SK-N-SH treated with all-trans-retinoic acid at 6 μM for 48 hours (cell line): Measurements from ENCODE around the gene SDC1.

Experiments
- ATAC-seq: fragments of 200-7000 bp; cut with Tn5 transposase; 3 replicates; pipeline ENCODE4 v1.9.1; 2020; ENCODE audit warnings: mild to moderate bottlenecking, moderate library complexity
- ARNTL ChIP-seq: fragments of 450-650 bp; formaldehyde crosslinking; IDR thresholded peaks from 2 replicates; pipeline ENCODE4 v1.5.0; 2020; ENCODE audit warnings: low read depth, mild to moderate bottlenecking, moderate library complexity, borderline replicate concordance
- CREB5 ChIP-seq: fragments of 250-450 bp; sonication (Bioruptor Pico); IDR thresholded peaks from 2 replicates; pipeline ENCODE4 v1.5.1; 2020; ENCODE audit warnings: low read depth, mild to moderate bottlenecking, moderate library complexity
- CSDC2 ChIP-seq: fragments of 250-450 bp; sonication (Bioruptor Pico); IDR thresholded peaks from 2 replicates; pipeline ENCODE4 v1.5.0; 2020; ENCODE audit warnings: mild to moderate bottlenecking, moderate library complexity
- CSRNP3 ChIP-seq: fragments of 250-450 bp; sonication (Bioruptor Pico); IDR thresholded peaks from 2 replicates; pipeline ENCODE4 v1.5.1; 2021; ENCODE audit warnings: mild to moderate bottlenecking, moderate library complexity
- ESRRG ChIP-seq: fragments of 250-450 bp; sonication (Bioruptor Pico); IDR thresholded peaks from 2 replicates; pipeline ENCODE4 v1.6.1; 2021; ENCODE audit warnings: mild to moderate bottlenecking
- GLIS3 ChIP-seq: fragments of 250-450 bp; sonication (Bioruptor Pico); IDR thresholded peaks from 2 replicates; pipeline ENCODE4 v1.5.0; 2020; ENCODE audit warnings: mild to moderate bottlenecking, moderate library complexity
- ISL1 ChIP-seq: fragments of 250-450 bp; sonication (Bioruptor Pico); IDR thresholded peaks from 2 replicates; pipeline ENCODE4 v2.1.2; 2022; ENCODE audit warnings: mild to moderate bottlenecking, moderate library complexity
- OSR1 ChIP-seq: fragments of 250-450 bp; sonication (Bioruptor Pico); IDR thresholded peaks from 2 replicates; pipeline ENCODE4 v1.8.0; 2022; ENCODE audit warnings: moderate library complexity, mild to moderate bottlenecking, inconsistent platforms
- PPARA ChIP-seq: fragments of 250-450 bp; sonication (Bioruptor Pico); IDR thresholded peaks from 2 replicates; pipeline ENCODE4 v1.5.0; 2020; ENCODE audit warnings: mild to moderate bottlenecking, borderline replicate concordance
- RARB ChIP-seq: fragments of 250-450 bp; sonication (Bioruptor Pico); IDR thresholded peaks from 2 replicates; pipeline ENCODE4 v1.8.0; 2021; ENCODE audit warnings: mild to moderate bottlenecking, moderate library complexity
- SNAI2 ChIP-seq: fragments of 250-450 bp; sonication (Bioruptor Pico); IDR thresholded peaks from 2 replicates; pipeline ENCODE4 v1.5.0; 2020; ENCODE audit warnings: mild to moderate bottlenecking, moderate library complexity
- TCF4 ChIP-seq: fragments of 250-450 bp; sonication (Bioruptor Pico); IDR thresholded peaks from 2 replicates; pipeline ENCODE4 v1.8.0; 2021; ENCODE audit warnings: mild to moderate bottlenecking, moderate library complexity, borderline replicate concordance
- TOX ChIP-seq: fragments of 250-450 bp; sonication (Bioruptor Pico); IDR thresholded peaks from 2 replicates; pipeline ENCODE4 v1.8.0; 2021; ENCODE audit warnings: mild to moderate bottlenecking, moderate library complexity, borderline replicate concordance
- ZC3H10 ChIP-seq: fragments of 250-450 bp; sonication (Bioruptor Pico); IDR thresholded peaks from 2 replicates; pipeline ENCODE4 v1.5.1; 2021; ENCODE audit warnings: mild to moderate bottlenecking, moderate library complexity
- ZFP3 ChIP-seq: fragments of 250-450 bp; sonication (Bioruptor Pico); IDR thresholded peaks from 2 replicates; pipeline ENCODE4 v1.5.0; 2020; ENCODE audit warnings: mild to moderate bottlenecking, moderate library complexity
- ZFP30 ChIP-seq: fragments of 450-650 bp; formaldehyde crosslinking; IDR thresholded peaks from 2 replicates; pipeline ENCODE4 v1.5.0; 2022; ENCODE audit warnings: mild to moderate bottlenecking, moderate library complexity
- ZNF565 ChIP-seq: fragments of 450-650 bp; formaldehyde crosslinking; conservative IDR thresholded peaks from 2 replicates; pipeline ENCODE4 v1.5.0; 2020; ENCODE audit warnings: low read depth, mild to moderate bottlenecking, moderate library complexity
- ZNF70 ChIP-seq: fragments of 450-650 bp; formaldehyde crosslinking; IDR thresholded peaks from 2 replicates; pipeline ENCODE4 v1.5.0; 2020; ENCODE audit warnings: mild to moderate bottlenecking, moderate library complexity
- ZNF8 ChIP-seq: fragments of 450-650 bp; formaldehyde crosslinking; IDR thresholded peaks from 2 replicates; pipeline ENCODE4 v1.5.0; 2020; ENCODE audit warnings: mild to moderate bottlenecking, moderate library complexity
- TF ChIP-seq, protein P1 (sequence below): fragments of 250-450 bp; sonication (Bioruptor Pico); IDR thresholded peaks from 2 replicates; pipeline ENCODE4 v1.8.0; 2020; ENCODE audit warnings: mild to moderate bottlenecking, moderate library complexity, borderline replicate concordance
- TF ChIP-seq, protein P2 (sequence below): fragments of 250-450 bp; sonication (Bioruptor Pico); IDR thresholded peaks from 2 replicates; pipeline ENCODE4 v1.8.0; 2021; ENCODE audit warnings: low read depth, mild to moderate bottlenecking, moderate library complexity, borderline replicate concordance

The SDC1 gene

DNA sequence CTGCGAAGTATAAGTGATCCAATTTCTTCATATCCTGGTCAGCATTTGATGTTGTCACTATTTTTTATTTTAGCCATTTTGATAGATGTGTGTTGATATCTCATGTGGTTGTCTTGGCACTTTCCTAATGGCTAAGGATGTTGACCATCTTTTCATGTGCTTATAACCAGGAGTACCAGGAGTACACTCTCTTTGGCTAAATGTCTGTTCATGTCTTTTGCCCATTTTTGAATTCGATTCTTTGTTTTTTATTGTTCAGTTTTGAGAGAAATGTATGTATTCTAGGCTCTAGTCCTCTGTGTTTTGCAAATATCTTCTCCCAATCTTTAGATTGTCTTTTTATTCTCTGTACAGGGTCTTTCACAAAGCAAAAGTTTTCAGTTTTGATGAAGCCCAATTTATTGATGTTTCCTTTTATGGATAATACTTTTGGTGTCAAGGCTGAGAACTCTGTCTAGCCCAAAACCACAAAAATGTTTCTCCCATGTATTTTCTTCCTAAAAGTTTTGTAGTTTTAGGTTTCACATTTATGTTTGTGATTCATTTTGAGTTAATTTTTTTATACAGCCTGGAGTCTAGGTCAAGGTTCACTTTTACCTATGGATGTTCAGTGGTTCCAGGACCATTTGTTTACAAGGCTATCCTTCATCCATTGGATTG, 65.4 kb downstream of the SDC1 start:
- TF ChIP-seq ZNF70 (CRISPR knock-in tag) (no peak), CSRNP3 (CRISPR knock-in tag) (no peak), ZFP30 (CRISPR knock-in tag) (no peak), ZNF565 (CRISPR knock-in tag) (no peak), ARNTL (CRISPR knock-in tag) (no peak), GLIS3 (CRISPR knock-in tag) (no peak), OSR1 (CRISPR knock-in tag) (no peak), SNAI2 (CRISPR knock-in tag) (no peak), CREB5 (no peak), ZFP3 (CRISPR knock-in tag) (no peak), PPARA (CRISPR knock-in tag) (no peak), RARB (CRISPR knock-in tag) (no peak), TOX (CRISPR knock-in tag) (no peak), ZNF8 (CRISPR knock-in tag) (no peak)
- ATAC-seq = no peak

DNA sequence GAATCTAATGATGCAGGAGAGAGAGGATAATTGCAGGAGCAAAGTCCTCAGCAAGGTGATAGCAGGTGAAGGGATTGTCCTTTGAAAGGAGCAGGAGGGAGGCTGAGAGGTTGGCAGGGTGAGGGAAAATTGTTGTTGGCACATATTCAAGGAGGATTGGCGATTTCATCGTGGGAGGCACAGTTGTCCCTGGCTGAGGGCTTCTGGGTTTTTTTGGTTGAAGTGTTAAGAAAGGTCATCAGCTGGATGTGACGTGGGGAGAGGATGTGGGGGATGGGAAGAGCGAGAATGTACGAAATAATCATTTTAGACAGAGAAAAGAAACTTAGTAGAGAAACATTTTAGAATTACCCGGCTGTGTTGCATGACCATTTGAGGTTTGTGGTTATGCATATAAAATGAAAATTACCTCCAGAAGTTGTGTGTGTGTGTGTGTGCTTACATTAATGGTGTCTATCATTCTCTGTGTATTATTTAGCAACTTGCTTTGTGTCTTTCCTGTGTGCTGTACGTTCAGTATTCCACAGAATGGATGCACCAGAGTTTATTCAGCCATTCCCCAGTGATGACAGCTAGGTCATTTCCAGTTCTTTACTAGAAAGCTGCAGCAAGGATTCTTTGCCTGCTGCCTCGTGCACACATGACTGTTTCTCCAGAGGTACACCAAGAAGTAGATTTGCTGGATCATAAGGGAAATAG, 67.6 kb downstream of the SDC1 start:
- ATAC-seq = no peak

DNA sequence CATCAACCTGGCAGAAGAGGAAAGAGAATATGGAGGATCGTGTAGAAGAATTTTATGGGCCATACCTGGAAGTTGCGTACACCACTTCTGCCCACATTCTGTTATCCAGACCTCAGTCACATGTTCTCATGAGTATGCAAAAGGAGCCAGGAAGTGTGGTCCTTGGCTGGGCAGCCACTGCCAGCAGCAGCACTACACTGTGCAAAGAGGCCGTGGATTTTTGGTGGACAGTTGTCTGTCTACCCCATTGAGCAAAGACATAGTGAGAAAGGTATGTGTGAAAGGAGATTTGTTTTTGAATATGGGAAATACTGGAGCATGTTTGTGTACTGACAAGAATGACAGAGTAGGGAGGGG, 68.1 kb downstream of the SDC1 start:
- ATAC-seq = no peak
- TF ChIP-seq ZFP30 (CRISPR knock-in tag) (no peak), OSR1 (CRISPR knock-in tag) (no peak), ESRRG (CRISPR knock-in tag) (no peak), ZC3H10 (CRISPR knock-in tag) (no peak), SNAI2 (CRISPR knock-in tag) (no peak), ZNF8 (CRISPR knock-in tag) (no peak), CSDC2 (CRISPR knock-in tag) (no peak), TOX (CRISPR knock-in tag) (no peak), ZFP3 (CRISPR knock-in tag) (no peak), PPARA (CRISPR knock-in tag) (no peak), ARNTL (CRISPR knock-in tag) (no peak), TCF4 (CRISPR knock-in tag) (no peak), GLIS3 (CRISPR knock-in tag) (no peak), ZNF70 (CRISPR knock-in tag) (no peak), ISL1 (CRISPR knock-in tag) (no peak), CREB5 (no peak), ZNF565 (CRISPR knock-in tag) (no peak), CSRNP3 (CRISPR knock-in tag) (no peak)
- TF ChIP-seq, protein P1, sequence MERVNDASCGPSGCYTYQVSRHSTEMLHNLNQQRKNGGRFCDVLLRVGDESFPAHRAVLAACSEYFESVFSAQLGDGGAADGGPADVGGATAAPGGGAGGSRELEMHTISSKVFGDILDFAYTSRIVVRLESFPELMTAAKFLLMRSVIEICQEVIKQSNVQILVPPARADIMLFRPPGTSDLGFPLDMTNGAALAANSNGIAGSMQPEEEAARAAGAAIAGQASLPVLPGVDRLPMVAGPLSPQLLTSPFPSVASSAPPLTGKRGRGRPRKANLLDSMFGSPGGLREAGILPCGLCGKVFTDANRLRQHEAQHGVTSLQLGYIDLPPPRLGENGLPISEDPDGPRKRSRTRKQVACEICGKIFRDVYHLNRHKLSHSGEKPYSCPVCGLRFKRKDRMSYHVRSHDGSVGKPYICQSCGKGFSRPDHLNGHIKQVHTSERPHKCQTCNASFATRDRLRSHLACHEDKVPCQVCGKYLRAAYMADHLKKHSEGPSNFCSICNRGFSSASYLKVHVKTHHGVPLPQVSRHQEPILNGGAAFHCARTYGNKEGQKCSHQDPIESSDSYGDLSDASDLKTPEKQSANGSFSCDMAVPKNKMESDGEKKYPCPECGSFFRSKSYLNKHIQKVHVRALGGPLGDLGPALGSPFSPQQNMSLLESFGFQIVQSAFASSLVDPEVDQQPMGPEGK (CRISPR knock-in tag) = no peak
- TF ChIP-seq, protein P2, sequence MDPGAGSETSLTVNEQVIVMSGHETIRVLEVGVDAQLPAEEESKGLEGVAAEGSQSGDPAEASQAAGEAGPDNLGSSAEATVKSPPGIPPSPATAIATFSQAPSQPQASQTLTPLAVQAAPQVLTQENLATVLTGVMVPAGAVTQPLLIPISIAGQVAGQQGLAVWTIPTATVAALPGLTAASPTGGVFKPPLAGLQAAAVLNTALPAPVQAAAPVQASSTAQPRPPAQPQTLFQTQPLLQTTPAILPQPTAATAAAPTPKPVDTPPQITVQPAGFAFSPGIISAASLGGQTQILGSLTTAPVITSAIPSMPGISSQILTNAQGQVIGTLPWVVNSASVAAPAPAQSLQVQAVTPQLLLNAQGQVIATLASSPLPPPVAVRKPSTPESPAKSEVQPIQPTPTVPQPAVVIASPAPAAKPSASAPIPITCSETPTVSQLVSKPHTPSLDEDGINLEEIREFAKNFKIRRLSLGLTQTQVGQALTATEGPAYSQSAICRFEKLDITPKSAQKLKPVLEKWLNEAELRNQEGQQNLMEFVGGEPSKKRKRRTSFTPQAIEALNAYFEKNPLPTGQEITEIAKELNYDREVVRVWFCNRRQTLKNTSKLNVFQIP (CRISPR knock-in tag) = no peak

More for the DNA sequence above, 67.6 kb downstream of the SDC1 start:
- TF ChIP-seq ZNF8 (CRISPR knock-in tag) (no peak), CSDC2 (CRISPR knock-in tag) (no peak), ZFP3 (CRISPR knock-in tag) (no peak), SNAI2 (CRISPR knock-in tag) (no peak), PPARA (CRISPR knock-in tag) (no peak), ARNTL (CRISPR knock-in tag) (no peak), ZFP30 (CRISPR knock-in tag) (no peak)
- TF ChIP-seq, protein P1 (CRISPR knock-in tag) = no peak
